K562 (cell line): ENCODE measurements around the gene CPSF4. TPM values are rescaled to one million over a fixed set of nuclear protein-coding genes. Genes with fewer than 3 reads are reported as not detected.

Source experiments
- AFF1 ChIP-seq, 2 experiments: fragments of 450-650 bp; IDR thresholded peaks; 2 replicates each; pipeline ENCODE4 v1.6.1; 2018; ENCODE audit warnings: mild to moderate bottlenecking in 2 of 2, low read depth in 1 of 2; ENCODE audit not compliant: partially characterized antibody in 2 of 2
- ATF1 ChIP-seq, 2 experiments: fragments of 450-650 bp in 1 of 2; IDR thresholded peaks; 2 replicates each; pipeline ENCODE4 v1.6.1; 2016; ENCODE audit warnings: missing compliant biosample characterization in 1 of 2, missing genetic modification characterization in 1 of 2
- CAMTA2 ChIP-seq: fragments of 250-450 bp; sonication (Bioruptor Pico); conservative IDR thresholded peaks from 2 replicates; pipeline ENCODE4 v1.5.1; 2022
- ESRRA ChIP-seq: fragments of 450-650 bp; IDR thresholded peaks from 2 replicates; pipeline ENCODE4 v1.6.1; 2014; ENCODE audit warnings: low read depth, mild to moderate bottlenecking, moderate library complexity, borderline replicate concordance
- GTF2B ChIP-seq: IDR thresholded peaks from 2 replicates; pipeline ENCODE4 v1.6.1; 2011; ENCODE audit not compliant: insufficient read length; ENCODE audit errors: extremely low read depth
- JUN ChIP-seq, 2 experiments: sonication (generic) in 1 of 2; formaldehyde crosslinking in 1 of 2; IDR thresholded peaks; 2 replicates each; pipeline versions ENCODE4 v1.6.1 to v1.8.0; 2012 to 2022; ENCODE audit warnings: borderline replicate concordance in 2 of 2, mild to moderate bottlenecking in 2 of 2, improper control_type of control experiment in 1 of 2, low read depth in 1 of 2, low read length in 1 of 2, missing genetic modification reagents in 1 of 2
- MAFK ChIP-seq: IDR thresholded peaks from 2 replicates; pipeline ENCODE4 v1.6.1; 2011; ENCODE audit warnings: low read length, improper control_type of control experiment
- NCOR1 ChIP-seq: fragments of 450-650 bp; IDR thresholded peaks from 2 replicates; pipeline ENCODE4 v1.6.1; 2016; ENCODE audit warnings: mild to moderate bottlenecking, moderate library complexity
- RFX5 ChIP-seq: IDR thresholded peaks from 2 replicates; pipeline ENCODE4 v1.6.1; 2011; ENCODE audit warnings: low read depth, mild to moderate bottlenecking, improper control_type of control experiment, low read length
- SMAD2 ChIP-seq: fragments of 150-350 bp; IDR thresholded peaks from 2 replicates; pipeline ENCODE4 v1.6.1; 2014; ENCODE audit warnings: low read depth, mild to moderate bottlenecking, low read length
- ZBTB12 ChIP-seq: fragments of 250-450 bp; sonication (Bioruptor Pico); IDR thresholded peaks from 2 replicates; pipeline ENCODE4 v1.4.0; 2020
- ZNF143 ChIP-seq: sonication (generic); formaldehyde crosslinking; IDR thresholded peaks from 2 replicates; pipeline ENCODE4 v1.9.0; 2022; ENCODE audit warnings: mild to moderate bottlenecking, missing genetic modification reagents
- ZNF398 ChIP-seq: fragments of 250-450 bp; sonication (Bioruptor Pico); IDR thresholded peaks from 2 replicates; pipeline ENCODE4 v1.8.0; 2021; ENCODE audit warnings: moderate library complexity, mild to moderate bottlenecking, inconsistent platforms
- ZNF785 ChIP-seq: fragments of 250-450 bp; sonication (Bioruptor Pico); IDR thresholded peaks from 2 replicates; pipeline ENCODE4 v1.4.0; 2020; ENCODE audit warnings: mild to moderate bottlenecking
- polyA plus RNA-seq, 8 experiments: library from polyadenylated mRNA; depleted of rRNA in 4 of 8; stranded (reverse) in 5 of 8; unstranded in 3 of 8; fragments of >200 nt; fragmentation: Nextera tagmentation in 2 of 8; fragmentation: Illumina TruSeq in 1 of 8; extraction: Ambion mirVana in 2 of 8; extraction: Trizol in 1 of 8; gene quantifications; 2 replicates each; pipeline versions ENCODE4 v1.2.1 to v1.2.3, GENCODE V29; 2011 to 2014; ENCODE audit warnings: inconsistent platforms in 1 of 8, missing spikeins in 1 of 8
- total RNA-seq, 7 experiments: library from RNA; depleted of rRNA in 6 of 7; stranded (reverse); fragments of >200 nt in 6 of 7; fragmentation: Illumina TruSeq in 2 of 7; extraction: Trizol in 2 of 7; gene quantifications; 2 replicates each; pipeline versions ENCODE4 v1.2.1 to v1.2.3, GENCODE V29; 2011 to 2021; ENCODE audit warnings: low replicate concordance in 1 of 7

The CPSF4 gene
- total and polyA plus RNA-seq, 9 of the 15 experiments (the other 6 are each of a cell fraction or from before 2014, with no cell fraction given) = 16.9 to 118 (median 71.7) TPM

- TF ChIP-seq ESRRA (peak; percentile 58), ZBTB12 (CRISPR knock-in tag) (peak; percentile 70), GTF2B (no peak), CAMTA2 (no peak), ATF1 (CRISPR knock-in tag; IDR thresholded peaks at IDR 0.05) (peak; percentile 44; the same call in 1 of the 2 replicates), ATF1 (tag; IDR thresholded peaks at IDR 0.05) (peak; percentile 97), MAFK (no peak), ZNF398 (CRISPR knock-in tag) (no peak), SMAD2 (no peak), AFF1 (IDR thresholded peaks at IDR 0.05; ENCODE audit: low read depth in 1 of 2, partially characterized antibody in 2 of 2) (peak; percentile 36 to 89), RFX5 (peak; percentile 22; the same call in 1 of the 2 replicates), NCOR1 (0 out of 2 replicates have a peak, but pooled peaks have one; percentile 41), JUN (IDR thresholded peaks at IDR 0.05; ENCODE audit: borderline replicate concordance, low read depth, low read length) (no peak), JUN (CRISPR knock-in tag; IDR thresholded peaks at IDR 0.05; ENCODE audit: borderline replicate concordance) (no peak), ZNF785 (CRISPR knock-in tag) (no peak), ZNF143 (CRISPR knock-in tag) (peak; percentile 96)
Measured at GRCh38 chr7:99504603-99505323, 66.0 kb downstream of the CPSF4 start, which contains the start of gene ZKSCAN5 (continued).
